Glutamatergic neuron (in vitro differentiated cells): ENCODE data around the gene PTPN4. TPM values are rescaled to one million over a fixed set of nuclear protein-coding genes. Genes with fewer than 3 reads are reported as not detected.
A peak's percentile ranks its signal among the peaks of the same experiment; 100 is the strongest.
"Not testable (repeated sequence)": the region's sequence is repeated elsewhere in the genome, so short reads cannot be mapped to it uniquely, and the experiment has no call there.

Experiments used
- DNase-seq: peaks from one replicate; pipeline ENCODE4 v3.0.0; 2022
- H3K27ac Mint-ChIP-seq: one replicate; pipeline ENCODE4 v1.8.0; 2020; ENCODE audit warnings: mild to moderate bottlenecking, mixed read lengths, inconsistent platforms; ENCODE audit not compliant: unreplicated experiment
- H3K27me3 Mint-ChIP-seq: one replicate; pipeline ENCODE4 v1.8.0; 2020; ENCODE audit warnings: mild to moderate bottlenecking, moderate library complexity, mixed read lengths, inconsistent platforms; ENCODE audit not compliant: unreplicated experiment
- H3K36me3 Mint-ChIP-seq: one replicate; pipeline ENCODE4 v1.8.0; 2020; ENCODE audit warnings: mild to moderate bottlenecking, mixed read lengths, inconsistent platforms; ENCODE audit not compliant: unreplicated experiment
- H3K4me1 Mint-ChIP-seq: one replicate; pipeline ENCODE4 v1.8.0; 2020; ENCODE audit warnings: mild to moderate bottlenecking, low read depth, mixed read lengths, inconsistent platforms; ENCODE audit not compliant: unreplicated experiment
- H3K4me3 Mint-ChIP-seq: one replicate; pipeline ENCODE4 v1.8.0; 2020; ENCODE audit warnings: mild to moderate bottlenecking, mixed read lengths, inconsistent platforms; ENCODE audit not compliant: unreplicated experiment
- H3K9me3 Mint-ChIP-seq: one replicate; pipeline ENCODE4 v1.8.0; 2020; ENCODE audit warnings: mild to moderate bottlenecking, moderate library complexity, mixed read lengths, inconsistent platforms; ENCODE audit not compliant: unreplicated experiment
- total RNA-seq: library from RNA; stranded (reverse); fragmentation: NEBNext Ultra II Directional; extraction: Animal tissue kit (Norgen Biotek cat#: 25700); gene quantifications from one replicate; pipeline ENCODE4 v1.2.1, GENCODE V29; 2021; ENCODE audit not compliant: unreplicated experiment
- TF ChIP-seq, protein P1 (sequence below): fragments of 200-600 bp; sonication (generic); IDR thresholded peaks from one replicate; pipeline ENCODE4 v1.5.0; 2021; ENCODE audit not compliant: partially characterized antibody, unreplicated experiment

The PTPN4 gene
- total RNA-seq, 1 donor from 2014 or later = 91.7 TPM

- Mint-ChIP-seq H3K4me1 (peaks cover 15% of the 10 kb centered on the region), H3K9me3 (peaks cover under 1% of the 10 kb centered on the region), H3K4me3 (no peak overlapping the region), H3K27ac (no peak overlapping the region), H3K27me3 (no peaks in the 10 kb centered on the region), H3K36me3 (peaks cover 11% of the 10 kb centered on the region)
- TF ChIP-seq, protein P1, sequence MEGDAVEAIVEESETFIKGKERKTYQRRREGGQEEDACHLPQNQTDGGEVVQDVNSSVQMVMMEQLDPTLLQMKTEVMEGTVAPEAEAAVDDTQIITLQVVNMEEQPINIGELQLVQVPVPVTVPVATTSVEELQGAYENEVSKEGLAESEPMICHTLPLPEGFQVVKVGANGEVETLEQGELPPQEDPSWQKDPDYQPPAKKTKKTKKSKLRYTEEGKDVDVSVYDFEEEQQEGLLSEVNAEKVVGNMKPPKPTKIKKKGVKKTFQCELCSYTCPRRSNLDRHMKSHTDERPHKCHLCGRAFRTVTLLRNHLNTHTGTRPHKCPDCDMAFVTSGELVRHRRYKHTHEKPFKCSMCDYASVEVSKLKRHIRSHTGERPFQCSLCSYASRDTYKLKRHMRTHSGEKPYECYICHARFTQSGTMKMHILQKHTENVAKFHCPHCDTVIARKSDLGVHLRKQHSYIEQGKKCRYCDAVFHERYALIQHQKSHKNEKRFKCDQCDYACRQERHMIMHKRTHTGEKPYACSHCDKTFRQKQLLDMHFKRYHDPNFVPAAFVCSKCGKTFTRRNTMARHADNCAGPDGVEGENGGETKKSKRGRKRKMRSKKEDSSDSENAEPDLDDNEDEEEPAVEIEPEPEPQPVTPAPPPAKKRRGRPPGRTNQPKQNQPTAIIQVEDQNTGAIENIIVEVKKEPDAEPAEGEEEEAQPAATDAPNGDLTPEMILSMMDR = no peak
- DNase-seq = no peak
Measured at GRCh38 chr2:120018549-120018948, 258.8 kb downstream of the PTPN4 start.

- DNase-seq = no peak
- TF ChIP-seq, protein P1 = no peak
- Mint-ChIP-seq H3K27ac (no peak overlapping the region), H3K4me1 (peaks cover 7% of the 10 kb centered on the region), H3K27me3 (no peaks in the 10 kb centered on the region), H3K9me3 (peaks cover 11% of the 10 kb centered on the region), H3K4me3 (no peak overlapping the region), H3K36me3 (peaks cover 24% of the 10 kb centered on the region)
Measured at GRCh38 chr2:120020554-120020953, 260.8 kb downstream of the PTPN4 start.

DNA sequence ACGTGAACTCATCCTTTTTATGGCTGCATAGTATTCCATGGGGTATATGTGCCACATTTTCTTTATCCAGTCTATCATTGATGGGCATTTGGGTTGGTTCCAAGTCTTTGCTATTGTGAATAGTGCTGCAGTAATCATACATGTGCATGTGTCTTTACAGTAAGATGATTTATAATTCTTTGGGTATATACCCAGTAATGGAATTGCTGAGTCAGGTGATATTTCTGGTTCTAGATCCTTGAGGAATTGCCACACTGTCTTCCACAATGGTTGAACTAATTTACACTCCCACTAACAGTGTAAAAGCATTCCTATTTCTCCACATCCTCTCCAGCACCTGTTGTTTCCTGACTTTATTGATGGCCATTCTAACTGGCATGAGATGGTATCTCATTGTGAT is 262.8 kb downstream of the PTPN4 start:
- not testable (repeated sequence) for H3K27me3 Mint-ChIP-seq, H3K4me1 Mint-ChIP-seq, DNase-seq, H3K4me3 Mint-ChIP-seq, H3K27ac Mint-ChIP-seq
- H3K9me3 Mint-ChIP-seq = peaks cover 11% of the 10 kb centered on the region
- H3K36me3 Mint-ChIP-seq = peaks cover 33% of the 10 kb centered on the region

- no peak for DNase-seq
- H3K9me3 Mint-ChIP-seq = peaks cover 11% of the 10 kb centered on the region
- H3K27me3 Mint-ChIP-seq = no peaks in the 10 kb centered on the region
- TF ChIP-seq, protein P1 = peak; percentile 31
- H3K4me3 Mint-ChIP-seq = no peak overlapping the region
- H3K4me1 Mint-ChIP-seq = no peaks in the 10 kb centered on the region
- H3K36me3 Mint-ChIP-seq = peaks cover 33% of the 10 kb centered on the region
- H3K27ac Mint-ChIP-seq = no peak overlapping the region
Measured at GRCh38 chr2:120026890-120027289, 267.2 kb downstream of the PTPN4 start.

- Mint-ChIP-seq H3K4me1 (no peaks in the 10 kb centered on the region), H3K27ac (no peak overlapping the region), H3K27me3 (no peaks in the 10 kb centered on the region), H3K9me3 (peaks cover 8% of the 10 kb centered on the region), H3K36me3 (peaks cover 19% of the 10 kb centered on the region), H3K4me3 (no peak overlapping the region)
- no peak for DNase-seq
- TF ChIP-seq, protein P1 = no peak
Measured at GRCh38 chr2:120028795-120029194, 269.1 kb downstream of the PTPN4 start.
